ENCODE results near the gene ATL1.

ATL1 gene

DNA sequence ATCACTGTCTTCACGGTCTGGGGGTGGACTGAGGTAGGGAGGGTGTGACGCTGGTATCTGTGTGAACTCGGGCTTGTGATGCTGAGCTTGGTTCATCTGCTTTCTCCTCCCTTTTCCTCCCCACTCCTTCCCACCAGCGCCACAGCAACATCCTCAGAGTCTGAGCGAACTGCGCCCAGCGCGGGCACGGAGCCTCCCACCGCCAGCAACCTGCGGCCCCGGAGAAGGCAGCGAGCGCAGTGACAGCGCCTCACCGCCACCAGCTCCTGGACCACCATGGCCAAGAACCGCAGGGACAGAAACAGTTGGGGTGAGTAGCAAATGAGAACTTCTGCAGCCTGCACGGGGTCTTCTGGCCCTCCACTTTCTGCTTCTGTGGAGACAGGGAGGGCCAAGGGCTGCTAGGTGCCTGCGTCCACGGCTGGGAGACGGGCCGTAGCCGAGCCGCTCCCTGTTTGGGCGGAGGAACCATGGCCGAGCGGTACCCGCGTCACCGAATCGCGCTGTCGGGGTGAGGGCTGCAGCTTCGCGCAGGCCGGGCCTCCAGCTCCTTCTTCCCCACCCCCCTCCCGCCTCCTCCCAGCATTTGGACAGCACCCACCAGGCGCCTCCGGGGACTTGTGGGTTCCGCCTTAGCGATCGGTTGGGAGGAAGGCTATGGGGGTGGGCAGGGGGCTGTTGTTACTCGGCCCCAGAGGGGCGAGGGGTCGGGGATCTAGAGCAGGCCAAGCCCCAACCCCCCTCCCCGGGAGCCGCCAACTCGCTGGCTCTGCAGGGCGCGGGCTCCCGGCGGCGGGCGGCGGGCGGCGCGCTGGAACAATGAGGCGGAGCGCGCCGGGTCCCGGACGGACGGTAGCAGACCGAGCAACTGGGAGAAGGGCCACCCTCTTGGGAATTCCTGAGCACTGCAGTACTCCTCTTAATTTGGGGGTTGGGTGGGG lies at the start of gene ATL1:
Gene ATL1, plus strand, starts transcription at position 156 of the 941 bp plus-strand sequence. Its CDS starts 121 bp downstream, at position 277.
- Histone ChIP-seq H3K4me3 (peak within 1 kb of the TSS; percentile 69), H3K9ac (peak within 1 kb of the TSS; percentile 66; the same call in 1 of the 2 replicates), H4K20me1 (peaks cover 15% of the 10 kb centered on the region; the same call in 1 of the 2 replicates), H3K27me3 (peaks cover 22% of the 10 kb centered on the region; the same call in 1 of the 2 replicates), H3K4me2 (peak within 1 kb of the TSS; percentile 97), H3K36me3 (no peaks in the 10 kb centered on the region), H3K27ac (peak within 1 kb of the TSS; percentile 25; the same call in 1 of the 2 replicates), H3K4me1 (peaks cover 23% of the 10 kb centered on the region), H3K9me3 (no peaks in the 10 kb centered on the region)
- TF ChIP-seq Cebpa-rat (IDR thresholded peaks at IDR 0.05) = no peak

DNA sequence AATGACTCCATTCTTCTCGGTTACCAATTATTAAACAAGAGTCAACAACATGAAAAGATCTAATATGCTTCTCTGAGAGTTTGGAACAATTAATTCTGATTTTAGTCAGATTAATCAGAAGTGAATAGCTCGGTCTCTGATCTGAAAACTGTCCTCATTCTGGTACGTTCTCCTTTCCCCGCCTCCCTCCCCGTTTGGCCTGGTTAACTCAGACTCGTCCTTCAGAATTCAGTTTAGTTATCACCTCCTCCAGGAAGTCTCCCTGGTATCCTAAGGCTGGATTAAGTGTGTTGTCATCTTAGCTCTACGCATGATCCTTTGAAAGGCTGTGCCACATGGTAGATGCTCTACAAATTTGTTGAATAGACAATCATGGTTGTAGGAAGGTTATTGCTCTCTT lies 49.8 kb upstream of the ATL1 start:
- Histone ChIP-seq H4K20me1 (peaks cover 42% of the 10 kb centered on the region), H3K9me3 (peaks cover 12% of the 10 kb centered on the region; the same call in 1 of the 2 replicates), H3K27me3 (no peaks in the 10 kb centered on the region), H3K36me3 (peaks cover 23% of the 10 kb centered on the region), H3K27ac (no peak overlapping the region), H3K9ac (no peak overlapping the region), H3K4me1 (no peaks in the 10 kb centered on the region), H3K4me2 (no peak overlapping the region), H3K4me3 (no peak overlapping the region)
- no peak for TF ChIP-seq Cebpa-rat (IDR thresholded peaks at IDR 0.05)

DNA sequence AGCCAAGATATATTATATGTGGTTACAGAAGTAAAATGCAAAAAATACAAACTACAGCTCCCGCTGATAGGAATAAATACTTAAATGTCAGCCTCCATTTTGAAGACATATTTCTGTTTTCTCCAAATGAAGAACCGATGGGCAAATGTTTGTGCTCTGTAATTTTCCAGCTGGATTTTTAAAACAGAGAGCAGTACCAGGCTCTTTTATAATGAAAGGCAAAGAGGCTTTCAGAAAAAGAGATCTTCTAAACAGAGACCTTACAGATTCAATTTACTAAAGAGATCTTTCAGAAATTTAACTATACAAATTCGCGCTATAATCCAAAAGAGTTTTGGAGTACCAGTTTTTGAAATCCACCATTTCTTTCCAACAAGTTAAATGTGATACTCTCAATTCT lies 47.5 kb upstream of the ATL1 start:
- Histone ChIP-seq H3K4me3 (no peak overlapping the region), H3K27me3 (no peaks in the 10 kb centered on the region), H3K4me1 (no peaks in the 10 kb centered on the region), H3K27ac (no peak overlapping the region), H4K20me1 (peaks cover 42% of the 10 kb centered on the region), H3K9ac (no peak overlapping the region), H3K4me2 (no peak overlapping the region), H3K9me3 (peaks cover 14% of the 10 kb centered on the region; the same call in 1 of the 2 replicates), H3K36me3 (peaks cover 30% of the 10 kb centered on the region)
- TF ChIP-seq Cebpa-rat (IDR thresholded peaks at IDR 0.05) = no peak

DNA sequence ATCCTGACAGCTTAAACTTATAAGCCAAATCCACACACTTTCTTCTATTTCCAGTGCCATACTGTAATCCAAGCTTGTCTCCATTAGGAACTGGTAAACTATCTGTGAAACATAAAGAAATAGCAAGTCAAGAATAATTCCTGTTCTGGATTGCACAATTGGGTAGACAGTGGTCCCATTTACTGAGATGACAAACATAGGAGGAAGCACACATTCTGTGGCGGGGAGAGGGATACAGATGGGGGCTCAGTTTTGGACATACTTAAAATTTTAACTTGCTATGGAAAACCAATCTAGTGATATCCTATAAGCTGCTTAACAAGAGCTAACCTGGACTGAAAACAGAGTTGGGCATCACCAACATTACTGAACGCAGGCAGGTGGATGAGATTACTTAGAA lies 43.9 kb upstream of the ATL1 start:
- Histone ChIP-seq H3K27me3 (no peaks in the 10 kb centered on the region), H4K20me1 (peaks cover 60% of the 10 kb centered on the region)
- TF ChIP-seq Cebpa-rat (IDR thresholded peaks at IDR 0.05) = no peak

DNA sequence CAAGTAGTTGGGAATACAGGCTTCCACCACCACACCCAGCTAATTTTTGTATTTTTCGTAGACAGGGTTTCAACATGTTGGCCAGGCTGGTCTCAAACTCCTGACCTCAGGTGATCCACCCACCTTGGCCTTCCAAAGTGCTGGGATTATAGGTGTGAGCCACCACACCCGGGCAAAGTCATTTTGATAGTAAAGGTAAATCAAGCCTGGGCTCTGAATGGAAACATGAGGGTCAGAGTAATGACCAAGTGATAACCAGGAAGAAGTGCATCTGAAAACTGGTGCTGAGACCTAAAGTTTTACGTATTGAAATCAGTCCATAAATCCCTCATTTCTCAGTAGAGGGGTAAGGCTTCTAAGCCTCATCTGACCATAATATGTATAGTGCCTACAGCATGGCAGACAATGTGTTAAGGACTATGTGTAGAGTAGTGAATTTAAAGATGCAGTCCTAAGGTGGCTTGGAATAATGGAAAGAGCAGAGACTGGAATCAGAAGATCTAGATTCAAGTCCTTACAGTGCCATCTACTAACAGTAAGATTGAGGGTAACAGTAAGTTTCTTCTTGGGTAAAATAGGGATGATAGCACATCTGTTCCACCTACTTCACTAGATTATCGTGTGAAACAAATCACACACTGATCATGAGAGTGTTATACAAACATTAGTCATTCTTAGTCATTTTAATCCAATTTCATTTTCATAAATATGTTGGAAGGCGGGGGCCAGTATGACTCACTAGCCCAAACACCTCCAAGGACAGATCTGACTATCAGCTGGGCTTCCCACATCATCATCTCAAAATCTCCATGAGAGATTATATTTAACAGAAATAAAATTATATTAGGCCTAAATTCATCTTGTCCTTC lies 38.8 kb upstream of the ATL1 start:
- H3K4me3 ChIP-seq = no peak overlapping the region

More for the DNA sequence above, 43.9 kb upstream of the ATL1 start:
- no peak overlapping the region for H3K27ac ChIP-seq
- H3K9ac ChIP-seq = no peak overlapping the region
- H3K9me3 ChIP-seq = peaks cover 13% of the 10 kb centered on the region; the same call in 1 of the 2 replicates
- no peaks in the 10 kb centered on the region for H3K4me1 ChIP-seq
- H3K4me3 ChIP-seq = no peak overlapping the region
- H3K36me3 ChIP-seq = peaks cover 52% of the 10 kb centered on the region
- no peak overlapping the region for H3K4me2 ChIP-seq

DNA sequence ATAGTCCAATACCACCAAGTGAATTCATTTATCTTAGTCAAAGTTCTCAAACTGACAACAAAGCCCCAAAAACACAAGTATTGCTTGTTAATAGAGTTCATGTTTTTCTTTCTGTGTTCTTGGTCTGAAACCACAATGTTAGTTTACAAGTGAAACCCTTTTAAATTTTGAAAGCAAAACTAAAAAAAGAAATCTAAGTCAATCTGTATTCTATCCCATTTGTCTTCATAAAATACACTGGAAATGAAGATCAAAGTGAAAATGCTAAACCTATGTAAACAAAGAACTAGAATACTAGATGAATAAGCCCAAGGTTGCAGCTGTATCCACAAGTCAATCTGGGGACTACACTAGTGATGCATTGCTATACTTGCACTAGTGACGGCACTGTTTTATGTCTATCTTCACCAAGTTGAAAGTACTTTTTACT lies 38.0 kb upstream of the ATL1 start:
- Histone ChIP-seq H4K20me1 (peaks cover 88% of the 10 kb centered on the region), H3K4me1 (no peaks in the 10 kb centered on the region), H3K4me2 (no peak overlapping the region), H3K27ac (no peak overlapping the region), H3K36me3 (peaks cover 45% of the 10 kb centered on the region), H3K4me3 (no peak overlapping the region), H3K9ac (no peak overlapping the region), H3K9me3 (0 out of 2 replicates have a peak, but pooled peaks cover 4% of the 10 kb centered on the region), H3K27me3 (no peaks in the 10 kb centered on the region)
- TF ChIP-seq Cebpa-rat (IDR thresholded peaks at IDR 0.05) = no peak

More for the DNA sequence above, 38.8 kb upstream of the ATL1 start:
- Histone ChIP-seq H3K27ac (no peak overlapping the region), H3K9ac (no peak overlapping the region), H4K20me1 (peaks cover 82% of the 10 kb centered on the region), H3K4me1 (no peaks in the 10 kb centered on the region), H3K9me3 (0 out of 2 replicates have a peak, but pooled peaks cover 4% of the 10 kb centered on the region), H3K4me2 (no peak overlapping the region), H3K36me3 (peaks cover 42% of the 10 kb centered on the region), H3K27me3 (no peaks in the 10 kb centered on the region)
- TF ChIP-seq Cebpa-rat (IDR thresholded peaks at IDR 0.05) = no peak

DNA sequence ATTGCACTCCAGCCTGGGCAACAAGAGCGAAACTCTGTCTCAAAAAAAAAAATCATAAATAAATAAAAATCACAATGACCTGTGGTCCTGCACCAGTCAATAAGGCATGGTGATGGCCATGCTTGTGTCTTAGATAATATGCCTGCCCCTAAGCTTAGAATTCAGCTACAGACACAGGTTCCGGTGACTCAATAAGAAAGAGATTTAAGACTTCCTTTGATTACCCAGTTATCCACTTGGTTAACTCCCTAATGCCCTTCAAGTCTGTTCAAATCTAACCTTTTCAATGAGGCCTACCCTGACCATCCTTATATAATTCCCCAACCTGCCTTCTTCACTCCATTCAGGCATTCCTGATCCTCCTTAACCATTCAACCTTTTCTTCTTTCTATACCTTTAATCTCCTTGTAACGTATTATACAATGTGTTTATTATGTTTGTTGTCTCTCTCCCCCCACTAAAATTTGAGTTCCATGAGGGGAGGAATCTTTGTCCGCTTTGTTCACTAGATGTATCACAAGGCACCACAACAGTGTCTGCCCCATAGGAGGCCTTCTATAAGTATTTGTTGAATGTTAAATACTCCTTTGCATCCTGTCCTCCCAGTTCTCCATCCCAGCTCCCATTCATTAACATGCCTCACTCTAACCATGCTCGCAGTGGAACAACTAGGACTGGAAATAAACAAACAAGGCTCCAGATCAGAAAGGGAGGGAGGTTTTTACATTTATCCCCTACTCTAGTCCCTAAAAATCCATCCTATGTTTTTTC lies 36.5 kb upstream of the ATL1 start:
- Histone ChIP-seq H3K4me2 (no peak overlapping the region), H3K36me3 (peaks cover 38% of the 10 kb centered on the region), H4K20me1 (peaks cover 91% of the 10 kb centered on the region), H3K27ac (no peak overlapping the region), H3K9me3 (0 out of 2 replicates have a peak, but pooled peaks cover under 1% of the 10 kb centered on the region), H3K4me3 (no peak overlapping the region), H3K27me3 (no peaks in the 10 kb centered on the region), H3K4me1 (peaks cover 11% of the 10 kb centered on the region), H3K9ac (no peak overlapping the region)
- TF ChIP-seq Cebpa-rat (IDR thresholded peaks at IDR 0.05) = no peak

GRCh38 chr14:50524060-50524459 lies 35.9 kb upstream of the ATL1 start:
- H3K27me3 ChIP-seq = no peaks in the 10 kb centered on the region
- peaks cover 17% of the 10 kb centered on the region for H3K4me1 ChIP-seq
- H3K4me3 ChIP-seq = no peak overlapping the region
- H3K9me3 ChIP-seq = no peaks in the 10 kb centered on the region
- H3K27ac ChIP-seq = no peak overlapping the region
- H3K9ac ChIP-seq = no peak overlapping the region
- H3K36me3 ChIP-seq = peaks cover 38% of the 10 kb centered on the region
- H4K20me1 ChIP-seq = peaks cover 94% of the 10 kb centered on the region
- no peak overlapping the region for H3K4me2 ChIP-seq
- TF ChIP-seq Cebpa-rat (IDR thresholded peaks at IDR 0.05) = no peak
